Kidney (tissue), 14 donors: ENCODE measurements around the gene ATP12A. TPM values are rescaled to one million over a fixed set of nuclear protein-coding genes. Genes with fewer than 3 reads are reported as not detected.

Experiments used
- DNase-seq, 5 donors: peaks; one replicate each; pipeline ENCODE4 v3.0.0-alpha.2; 2013 to 2020
- FAIRE-seq: peaks from 2 replicates; lab custom pipeline; 2012; peaks lifted over from hg19 to GRCh38; lab: Jason Lieb, UNC
- H3K27ac ChIP-seq, 2 donors: one replicate each; pipeline ENCODE4 v1.7.0; 2013; ENCODE audit warnings: low read depth in 2 of 2, low read length in 2 of 2, inconsistent platforms in 1 of 2
- H3K27me3 ChIP-seq: one replicate; pipeline ENCODE4 v1.7.1; 2013; ENCODE audit warnings: low read length, inconsistent platforms; ENCODE audit not compliant: control insufficient read depth, insufficient read depth
- H3K36me3 ChIP-seq, 3 donors: one replicate each; pipeline versions ENCODE4 v1.7.0 to v1.7.1; 2013; ENCODE audit warnings: low read length in 3 of 3, control low read depth in 1 of 3, inconsistent platforms in 1 of 3; ENCODE audit not compliant: insufficient read depth in 3 of 3, control insufficient read depth in 2 of 3
- H3K4me1 ChIP-seq, 3 donors: one replicate each; pipeline versions ENCODE4 v1.7.0 to v1.7.1; 2013; ENCODE audit warnings: low read length in 3 of 3, inconsistent platforms in 1 of 3, low read depth in 1 of 3; ENCODE audit not compliant: control insufficient read depth in 2 of 3, insufficient read depth in 2 of 3
- H3K4me3 ChIP-seq, 3 donors: one replicate each; pipeline versions ENCODE4 v1.7.0 to v1.8.1; 2013; ENCODE audit warnings: low read length in 3 of 3, control low read depth in 1 of 3, inconsistent platforms in 1 of 3
- H3K9ac ChIP-seq, 3 donors: one replicate each; pipeline versions ENCODE4 v1.7.0 to v1.7.1; 2013; ENCODE audit warnings: low read length in 3 of 3, control low read depth in 1 of 3, inconsistent platforms in 1 of 3
- H3K9me3 ChIP-seq, 3 donors: one replicate each; pipeline versions ENCODE4 v1.7.0 to v1.7.1; 2013; ENCODE audit warnings: low read length in 3 of 3, control low read depth in 1 of 3, inconsistent platforms in 1 of 3; ENCODE audit not compliant: control insufficient read depth in 2 of 3, insufficient read depth in 1 of 3
- CTCF ChIP-seq: IDR thresholded peaks from 3 replicates; pipeline ENCODE4 v1.5.1; 2012; ENCODE audit warnings: mild to moderate bottlenecking, moderate library complexity, borderline replicate concordance; ENCODE audit not compliant: insufficient read depth; ENCODE audit errors: extremely low read depth
- intact Hi-C: fragments of 100-400 bp; cut with DNase I; formaldehyde crosslinking; loops from one replicate; pipeline ENCODE4 v1.11.1; 2022
- polyA plus RNA-seq: library from polyadenylated mRNA; stranded (reverse); fragments of 350-450 nt; fragmentation: Illumina TruSeq; extraction: RNeasy Lipid Tissue Mini Kit (QIAGEN cat#74804); gene quantifications from one replicate; pipeline ENCODE4 v1.2.3, GENCODE V29; 2014; ENCODE audit warnings: low read depth, low replicate concordance; ENCODE audit not compliant: insufficient read depth
- total RNA-seq: library from RNA; stranded (reverse); fragmentation: NEBNext Ultra II Directional; extraction: Animal tissue kit (Norgen Biotek cat#: 25700); gene quantifications from one replicate; pipeline ENCODE4 v1.2.1, GENCODE V29; 2021
- donor health status: control.
- donor health status: control.
- donor health status: control.
- donor health status: control.
- donor health status: control.
- donor health status: DM: yes; HTN: yes; CAD: no.
- donor health status: Normal renal cell carcinoma (clear cell type).

Gene ATP12A
- total and polyA plus RNA-seq, 2 donors from 2014 or later: 0.22 to 6.5 TPM

GRCh38 chr13:24741791-24742190 is 61.6 kb downstream of the ATP12A start:
- intact Hi-C loops: no loop called here
- H3K9me3 ChIP-seq: no peaks in the 10 kb centered on the region
- H3K4me1 ChIP-seq: no peaks in the 10 kb centered on the region
- no peaks in the 10 kb centered on the region for H3K36me3 ChIP-seq
- H3K27me3 ChIP-seq: peaks cover 2% of the 10 kb centered on the region
- DNase-seq (peak in 1 of 5 donors; percentile 7), FAIRE-seq (no peak)
- TF ChIP-seq CTCF: no peak
- H3K9ac ChIP-seq: no peak overlapping the region
- no peak overlapping the region for H3K27ac ChIP-seq
- no peak overlapping the region for H3K4me3 ChIP-seq

- no peak overlapping the region for H3K27ac ChIP-seq
- FAIRE-seq (no peak), DNase-seq (peak in 4 of 5 donors; percentile 74 to 84 (median 81))
- intact Hi-C loops: no loop called here
- peaks cover 0 to 1% (median 0%) of the 10 kb centered on the region in 3 donors for H3K4me1 ChIP-seq
- no peak overlapping the region for H3K4me3 ChIP-seq
- H3K36me3 ChIP-seq: no peaks in the 10 kb centered on the region
- H3K27me3 ChIP-seq: peaks cover 2% of the 10 kb centered on the region
- no peak overlapping the region for H3K9ac ChIP-seq
- no peaks in the 10 kb centered on the region for H3K9me3 ChIP-seq
- no peak for TF ChIP-seq CTCF
Observed at GRCh38 chr13:24742294-24742693, 62.1 kb downstream of the ATP12A start.

- Histone ChIP-seq H3K36me3 (no peaks in the 10 kb centered on the region), H3K9me3 (no peaks in the 10 kb centered on the region), H3K9ac (no peak overlapping the region), H3K4me3 (no peak overlapping the region), H3K27ac (no peak overlapping the region), H3K27me3 (peaks cover 2% of the 10 kb centered on the region), H3K4me1 (peaks cover 0 to 3% (median 0%) of the 10 kb centered on the region in 3 donors)
- no peak for FAIRE-seq
- no peak for TF ChIP-seq CTCF
- DNase-seq: no peak
- intact Hi-C loops: no loop called here
Observed at GRCh38 chr13:24742977-24743376, 62.8 kb downstream of the ATP12A start.

- DNase-seq: no peak
- H3K9ac ChIP-seq: no peak overlapping the region
- H3K4me3 ChIP-seq: no peak overlapping the region
- peaks cover 0 to 3% (median 0%) of the 10 kb centered on the region in 3 donors for H3K4me1 ChIP-seq
- FAIRE-seq: no peak
- H3K9me3 ChIP-seq: no peaks in the 10 kb centered on the region
- TF ChIP-seq CTCF: no peak
- H3K27ac ChIP-seq: no peak overlapping the region
- intact Hi-C loops: no loop called here
- peaks cover 7% of the 10 kb centered on the region for H3K27me3 ChIP-seq
- no peaks in the 10 kb centered on the region for H3K36me3 ChIP-seq
Observed at GRCh38 chr13:24744247-24744646, 64.0 kb downstream of the ATP12A start.
